ENCODE measurements around the gene ATRX.

DNA sequence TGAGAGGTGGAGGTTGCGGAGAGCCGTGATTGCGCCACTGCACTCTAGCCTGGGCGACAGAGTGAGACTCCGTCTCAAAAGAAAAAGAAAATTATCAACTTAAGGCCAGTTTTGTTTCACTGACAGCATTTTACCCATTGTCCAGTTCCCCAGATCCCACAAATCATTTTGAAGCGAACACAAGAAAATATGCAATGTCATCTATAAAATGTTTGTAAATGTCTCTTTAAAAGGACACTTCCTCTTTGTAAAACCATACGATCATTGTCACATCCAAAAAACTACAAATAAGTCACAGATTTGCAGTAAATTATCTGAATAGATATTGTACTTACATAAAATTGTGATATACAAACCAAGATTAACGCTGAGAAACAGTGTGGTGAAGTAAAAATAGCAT is 147.6 kb downstream of the ATRX start:
- TF ChIP-seq, protein P1, sequence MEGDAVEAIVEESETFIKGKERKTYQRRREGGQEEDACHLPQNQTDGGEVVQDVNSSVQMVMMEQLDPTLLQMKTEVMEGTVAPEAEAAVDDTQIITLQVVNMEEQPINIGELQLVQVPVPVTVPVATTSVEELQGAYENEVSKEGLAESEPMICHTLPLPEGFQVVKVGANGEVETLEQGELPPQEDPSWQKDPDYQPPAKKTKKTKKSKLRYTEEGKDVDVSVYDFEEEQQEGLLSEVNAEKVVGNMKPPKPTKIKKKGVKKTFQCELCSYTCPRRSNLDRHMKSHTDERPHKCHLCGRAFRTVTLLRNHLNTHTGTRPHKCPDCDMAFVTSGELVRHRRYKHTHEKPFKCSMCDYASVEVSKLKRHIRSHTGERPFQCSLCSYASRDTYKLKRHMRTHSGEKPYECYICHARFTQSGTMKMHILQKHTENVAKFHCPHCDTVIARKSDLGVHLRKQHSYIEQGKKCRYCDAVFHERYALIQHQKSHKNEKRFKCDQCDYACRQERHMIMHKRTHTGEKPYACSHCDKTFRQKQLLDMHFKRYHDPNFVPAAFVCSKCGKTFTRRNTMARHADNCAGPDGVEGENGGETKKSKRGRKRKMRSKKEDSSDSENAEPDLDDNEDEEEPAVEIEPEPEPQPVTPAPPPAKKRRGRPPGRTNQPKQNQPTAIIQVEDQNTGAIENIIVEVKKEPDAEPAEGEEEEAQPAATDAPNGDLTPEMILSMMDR (IDR thresholded peaks at IDR 0.05; ENCODE audit: poor library complexity, severe bottlenecking) = no peak
- TF ChIP-seq EP300 (conservative IDR thresholded peaks at IDR 0.05; ENCODE audit: poor library complexity, severe bottlenecking) (no peak), EZH2 (IDR thresholded peaks at IDR 0.05; ENCODE audit: borderline replicate concordance, insufficient read depth, low read length, poor library complexity, severe bottlenecking) (no peak), TAF1 (IDR thresholded peaks at IDR 0.05; ENCODE audit: low read depth) (no peak), POLR2AphosphoS5 (IDR thresholded peaks at IDR 0.05) (no peak), RAD21 (conservative IDR thresholded peaks at IDR 0.05) (no peak)
- TF ChIP-seq, protein P2, sequence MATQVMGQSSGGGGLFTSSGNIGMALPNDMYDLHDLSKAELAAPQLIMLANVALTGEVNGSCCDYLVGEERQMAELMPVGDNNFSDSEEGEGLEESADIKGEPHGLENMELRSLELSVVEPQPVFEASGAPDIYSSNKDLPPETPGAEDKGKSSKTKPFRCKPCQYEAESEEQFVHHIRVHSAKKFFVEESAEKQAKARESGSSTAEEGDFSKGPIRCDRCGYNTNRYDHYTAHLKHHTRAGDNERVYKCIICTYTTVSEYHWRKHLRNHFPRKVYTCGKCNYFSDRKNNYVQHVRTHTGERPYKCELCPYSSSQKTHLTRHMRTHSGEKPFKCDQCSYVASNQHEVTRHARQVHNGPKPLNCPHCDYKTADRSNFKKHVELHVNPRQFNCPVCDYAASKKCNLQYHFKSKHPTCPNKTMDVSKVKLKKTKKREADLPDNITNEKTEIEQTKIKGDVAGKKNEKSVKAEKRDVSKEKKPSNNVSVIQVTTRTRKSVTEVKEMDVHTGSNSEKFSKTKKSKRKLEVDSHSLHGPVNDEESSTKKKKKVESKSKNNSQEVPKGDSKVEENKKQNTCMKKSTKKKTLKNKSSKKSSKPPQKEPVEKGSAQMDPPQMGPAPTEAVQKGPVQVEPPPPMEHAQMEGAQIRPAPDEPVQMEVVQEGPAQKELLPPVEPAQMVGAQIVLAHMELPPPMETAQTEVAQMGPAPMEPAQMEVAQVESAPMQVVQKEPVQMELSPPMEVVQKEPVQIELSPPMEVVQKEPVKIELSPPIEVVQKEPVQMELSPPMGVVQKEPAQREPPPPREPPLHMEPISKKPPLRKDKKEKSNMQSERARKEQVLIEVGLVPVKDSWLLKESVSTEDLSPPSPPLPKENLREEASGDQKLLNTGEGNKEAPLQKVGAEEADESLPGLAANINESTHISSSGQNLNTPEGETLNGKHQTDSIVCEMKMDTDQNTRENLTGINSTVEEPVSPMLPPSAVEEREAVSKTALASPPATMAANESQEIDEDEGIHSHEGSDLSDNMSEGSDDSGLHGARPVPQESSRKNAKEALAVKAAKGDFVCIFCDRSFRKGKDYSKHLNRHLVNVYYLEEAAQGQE (IDR thresholded peaks at IDR 0.05; ENCODE audit: borderline replicate concordance) = no peak
